Jurkat, Clone E6-1 (cell line): ENCODE results near the gene RS1. TPM values are rescaled to one million over a fixed set of nuclear protein-coding genes. Genes with fewer than 3 reads are reported as not detected.

Experiments used
- DNase-seq: peaks from one replicate; pipeline ENCODE4 v3.0.0-alpha.2; 2011; ENCODE audit warnings: low read depth, low spot score
- H3K4me3 ChIP-seq: 2 replicates; pipeline ENCODE4 v1.5.1; 2011; ENCODE audit warnings: mild to moderate bottlenecking, low read length, control low read depth, moderate library complexity
- polyA plus RNA-seq: library from polyadenylated mRNA; unstranded; fragments of >200 nt; gene quantifications from one replicate; pipeline ENCODE4 v1.2.1, GENCODE V29; 2012; ENCODE audit warnings: missing spikeins; ENCODE audit not compliant: insufficient read length, insufficient read depth

Gene RS1
- not detected for polyA plus RNA-seq

DNA sequence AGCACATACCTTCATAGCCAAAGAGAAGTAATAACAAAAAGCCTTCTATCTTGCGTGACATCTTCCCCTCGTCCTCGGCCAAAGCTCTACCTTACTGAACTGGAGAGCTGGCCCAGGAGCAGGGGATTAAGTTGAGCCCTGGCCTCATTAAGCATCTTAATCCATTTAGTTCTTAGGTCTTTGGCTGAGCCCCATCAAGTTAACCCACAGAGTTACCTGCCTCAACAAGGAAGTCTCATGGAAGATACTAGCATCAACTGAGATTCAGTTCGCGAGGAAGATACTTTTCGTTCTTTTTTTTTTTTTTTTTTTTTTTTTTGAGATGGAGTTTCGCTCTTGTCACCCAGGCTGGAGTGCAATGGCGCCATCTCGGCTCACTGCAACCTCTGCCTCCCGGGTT lies at the start of gene RS1:
Gene RS1 (minus strand): TSS at position 101 of the 400 bp plus-strand sequence. CDS start 40 bp downstream, at position 61.
- no peak for DNase-seq
- no peak within 1 kb of the TSS for H3K4me3 ChIP-seq

- no peak overlapping the region for H3K4me3 ChIP-seq
- DNase-seq = no peak
Measured at GRCh38 chrX:18719852-18720251, 47.9 kb upstream of the RS1 start.

- H3K4me3 ChIP-seq = no peak overlapping the region
- DNase-seq = no peak
Measured at GRCh38 chrX:18714910-18715309, 43.0 kb upstream of the RS1 start.

DNA sequence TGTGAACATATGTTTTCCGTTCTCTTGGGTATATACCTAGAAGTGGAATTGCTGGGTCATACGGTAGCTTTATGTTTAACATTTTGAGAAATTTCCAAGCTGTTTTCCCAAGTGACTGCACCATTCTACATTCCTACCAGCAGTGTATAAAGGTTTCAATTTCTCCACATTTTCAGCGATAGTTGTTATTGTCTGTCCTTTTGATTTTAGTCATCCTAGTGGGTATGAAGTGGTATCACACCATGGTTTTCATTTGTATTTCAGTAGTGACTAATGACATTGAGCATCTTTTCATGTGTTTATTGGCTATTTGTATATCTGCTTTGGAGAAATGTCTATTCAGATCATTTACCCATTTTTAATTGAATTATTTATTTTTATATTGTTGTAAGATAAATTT lies 37.9 kb upstream of the RS1 start:
- no peak overlapping the region for H3K4me3 ChIP-seq
- no peak for DNase-seq

GRCh38 chrX:18707426-18708049 lies 35.6 kb upstream of the RS1 start, which contains the start of gene PPEF1:
Gene PPEF1 (plus strand): TSS chrX:18707645. CDS start chrX:18707781, 136 bp downstream.
- no peak within 1 kb of the TSS for H3K4me3 ChIP-seq
- DNase-seq = no peak

GRCh38 chrX:18702362-18703195 lies 30.7 kb upstream of the RS1 start:
- H3K4me3 ChIP-seq = no peak overlapping the region
- DNase-seq = no peak

- no peak for DNase-seq
- H3K4me3 ChIP-seq = no peak overlapping the region
Measured at GRCh38 chrX:18701621-18702361, 29.9 kb upstream of the RS1 start.

DNA sequence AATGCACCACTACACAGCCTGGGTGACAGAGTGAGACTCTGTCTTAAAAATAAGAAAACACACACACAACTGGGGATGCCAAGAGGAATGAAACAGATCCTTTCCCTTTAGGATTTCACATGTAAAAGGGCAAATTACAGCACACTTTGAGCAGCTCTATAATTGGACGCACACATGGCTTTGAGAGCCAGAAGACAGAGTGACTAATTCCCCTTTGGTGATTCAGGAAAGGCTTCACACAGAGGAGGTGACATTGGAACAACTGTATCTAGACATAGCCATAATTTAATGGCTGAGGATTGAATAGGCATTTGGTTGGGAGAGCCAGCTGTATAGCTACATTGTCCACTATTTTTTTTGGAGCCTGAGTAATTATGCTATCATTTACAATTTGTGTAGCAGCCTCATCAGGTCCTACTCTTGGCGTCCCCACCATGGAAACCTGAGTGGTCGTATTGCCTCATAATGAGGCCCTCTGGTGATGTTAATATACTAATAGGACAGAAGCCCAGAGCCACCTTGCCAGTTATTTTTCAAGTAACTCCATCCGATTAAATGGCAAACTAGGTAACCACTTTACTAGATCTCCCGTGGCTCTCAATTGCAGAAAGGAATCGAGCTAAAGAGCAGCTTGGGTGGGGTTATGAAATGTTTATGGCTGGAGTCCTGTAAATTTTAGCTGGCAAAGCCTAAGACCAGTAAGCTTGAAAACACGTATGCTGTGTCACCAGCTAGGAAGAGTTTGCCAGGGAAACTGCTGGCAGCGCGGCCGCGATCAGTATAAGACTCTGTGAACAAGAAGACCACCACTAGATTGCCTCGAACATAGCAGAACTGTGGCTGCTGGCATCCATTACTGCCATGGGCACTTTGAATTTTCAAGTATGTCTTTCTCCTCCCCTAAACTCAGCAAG lies 27.1 kb upstream of the RS1 start:
- no peak overlapping the region for H3K4me3 ChIP-seq
- DNase-seq = no peak

DNA sequence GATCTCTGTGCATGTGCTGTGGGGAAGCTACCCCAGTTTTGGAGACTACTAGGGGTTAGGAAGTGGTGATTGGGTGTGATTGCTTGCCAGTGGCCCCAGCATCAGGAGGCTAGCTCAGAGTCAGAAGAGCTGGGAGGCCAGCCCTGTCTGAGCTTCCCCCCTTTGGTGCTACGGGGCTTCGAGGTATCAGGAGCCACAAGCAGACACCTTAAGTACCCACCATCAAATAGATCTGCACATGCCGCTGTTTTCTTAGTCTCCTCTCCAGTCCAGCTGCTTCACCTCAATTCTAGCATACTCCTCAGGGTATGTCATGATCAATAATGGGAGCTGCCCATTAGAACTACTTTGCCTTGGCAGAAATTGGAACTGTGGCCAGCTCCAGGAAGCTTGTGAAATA lies 24.7 kb upstream of the RS1 start:
- H3K4me3 ChIP-seq = no peak overlapping the region
- DNase-seq = no peak

- no peak for DNase-seq
Measured at GRCh38 chrX:18692541-18692940, 20.6 kb upstream of the RS1 start.

DNA sequence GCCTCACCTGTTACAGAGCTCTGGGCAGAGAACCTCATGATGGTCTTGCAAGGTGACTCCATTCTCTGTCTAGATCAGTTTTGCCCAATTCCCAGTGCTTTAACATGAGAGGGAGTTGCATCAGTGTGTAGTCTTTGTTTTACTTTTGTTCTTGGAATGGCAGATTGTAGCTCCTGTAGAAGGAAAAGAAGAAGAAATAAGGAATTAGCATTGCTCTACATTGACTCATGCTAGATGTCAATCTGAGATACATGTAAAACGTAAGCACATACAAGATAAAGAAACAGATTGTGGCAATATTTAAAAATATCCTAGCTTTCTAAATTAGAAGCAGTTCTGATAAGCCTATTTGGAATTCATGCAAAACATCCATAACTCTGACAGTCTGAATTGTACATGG lies 19.5 kb upstream of the RS1 start:
- DNase-seq = no peak

More at GRCh38 chrX:18692541-18692940, 20.6 kb upstream of the RS1 start:
- no peak overlapping the region for H3K4me3 ChIP-seq

DNA sequence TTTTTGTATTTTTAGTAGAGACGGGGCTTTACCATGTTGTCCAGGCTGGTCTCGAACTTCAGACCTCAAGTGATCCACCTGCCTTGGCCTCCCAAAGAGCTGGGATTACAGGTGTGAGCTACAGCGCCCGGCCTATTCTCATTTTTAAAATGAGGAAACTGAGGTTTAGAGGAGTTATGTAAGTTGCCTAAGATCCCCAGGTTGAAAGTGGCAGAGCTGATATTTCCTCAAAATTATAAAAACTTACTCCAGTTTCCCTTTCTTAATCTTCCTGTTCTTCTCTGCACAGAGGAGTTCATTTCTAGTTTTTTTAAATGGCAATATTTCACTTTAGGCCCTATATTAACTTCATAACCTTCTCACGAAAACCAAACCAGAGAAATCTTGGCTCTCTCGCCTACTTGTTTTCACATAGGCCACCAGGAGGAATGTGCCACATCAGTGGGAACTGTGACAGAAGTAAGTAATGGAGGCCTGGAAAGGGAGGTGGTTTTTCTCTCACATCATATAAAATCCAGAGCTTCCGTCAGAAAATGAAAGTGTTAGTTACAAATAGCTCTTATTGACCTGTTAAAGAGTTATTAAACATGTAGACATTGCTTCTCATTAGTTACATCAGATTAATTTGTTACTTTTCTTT lies 16.1 kb upstream of the RS1 start:
- no peak overlapping the region for H3K4me3 ChIP-seq
- DNase-seq = no peak

More for the DNA sequence above, 19.5 kb upstream of the RS1 start:
- no peak overlapping the region for H3K4me3 ChIP-seq

DNA sequence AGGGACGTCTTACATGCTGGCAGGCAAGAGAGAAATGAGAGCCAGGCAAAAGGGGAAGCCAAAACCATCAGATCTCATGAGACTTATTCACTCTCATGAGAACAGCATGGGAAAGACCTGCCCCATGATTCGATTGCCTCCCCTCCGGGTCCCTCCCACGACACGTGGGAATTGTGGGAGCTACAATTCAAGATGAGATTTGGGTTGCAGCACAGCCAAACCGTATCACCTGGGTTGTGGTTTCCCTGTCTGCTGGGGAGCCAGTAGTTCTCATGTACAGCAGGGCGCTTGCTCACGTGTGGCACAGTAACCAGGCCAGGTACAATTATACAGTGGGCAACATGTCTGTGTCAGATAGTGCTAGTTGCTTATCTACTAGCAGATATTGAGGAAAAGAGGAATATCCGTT lies 11.1 kb upstream of the RS1 start:
- no peak overlapping the region for H3K4me3 ChIP-seq
- DNase-seq = no peak

DNA sequence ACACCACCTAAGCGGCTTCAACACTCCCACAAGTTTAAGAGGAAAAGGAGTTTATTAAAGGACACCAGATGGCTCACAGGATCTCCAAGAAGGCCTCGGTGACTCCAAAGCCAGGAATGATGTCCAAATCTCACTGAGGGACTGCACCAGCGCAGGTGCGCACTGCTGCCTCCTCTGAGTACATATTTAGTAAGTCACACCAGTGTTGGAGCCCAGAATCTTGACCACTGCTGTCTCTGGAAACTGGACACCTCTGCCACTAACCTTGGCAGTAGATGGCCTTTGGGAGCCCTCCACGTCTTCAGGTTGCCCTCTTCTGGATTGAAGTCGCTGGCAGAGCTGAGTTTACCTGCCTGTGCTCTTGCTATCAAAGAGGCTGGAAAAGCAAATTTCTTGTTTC lies 10.1 kb upstream of the RS1 start:
- DNase-seq = no peak
- no peak overlapping the region for H3K4me3 ChIP-seq

DNA sequence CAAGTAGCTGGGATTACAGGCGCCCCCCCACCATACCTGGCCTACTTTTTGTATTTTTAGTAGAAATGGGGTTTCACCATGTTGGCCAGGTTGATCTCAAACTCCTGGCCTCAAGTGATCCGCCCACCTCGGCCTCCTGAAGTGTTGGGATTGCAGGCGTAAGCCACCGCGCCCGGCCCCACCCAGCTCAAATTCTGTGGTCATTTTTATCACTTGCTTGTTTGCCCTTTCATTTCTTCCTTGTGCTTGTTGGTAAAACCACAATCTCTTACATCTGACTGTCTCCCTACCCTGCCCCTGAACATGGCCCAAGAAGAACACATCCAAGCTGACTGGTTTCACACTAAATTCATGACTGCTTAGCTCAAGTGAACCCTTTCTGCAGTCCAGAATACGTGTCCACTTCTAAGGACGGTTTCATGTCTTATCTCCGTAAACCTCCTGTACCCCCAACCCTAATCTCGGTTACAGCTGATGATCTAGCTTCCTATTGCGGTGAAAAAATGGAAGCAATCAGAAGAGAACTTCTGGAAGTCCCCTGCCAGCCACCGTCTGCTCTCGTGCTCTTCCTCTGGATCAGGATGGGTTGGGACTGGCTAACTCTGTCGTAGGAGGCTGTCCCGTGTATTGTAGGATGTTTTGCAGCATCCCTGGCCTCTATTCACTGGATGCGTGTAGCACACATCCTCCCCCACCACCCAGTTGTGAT lies 5.4 kb upstream of the RS1 start:
- no peak overlapping the region for H3K4me3 ChIP-seq
- DNase-seq = no peak

GRCh38 chrX:18676470-18676869 lies 4.6 kb upstream of the RS1 start:
- no peak overlapping the region for H3K4me3 ChIP-seq
- DNase-seq = no peak

- DNase-seq = no peak
- H3K4me3 ChIP-seq = no peak overlapping the region
Measured at GRCh38 chrX:18676050-18676449, 4.1 kb upstream of the RS1 start.
